ENCODE data around the gene SYCP2. TPM values are rescaled to one million over a fixed set of nuclear protein-coding genes. Genes with fewer than 3 reads are reported as not detected.

The SYCP2 gene
- polyA plus RNA-seq, 1 of the 3 experiments (the other 2 are of a cell fraction): 0.76 TPM

DNA sequence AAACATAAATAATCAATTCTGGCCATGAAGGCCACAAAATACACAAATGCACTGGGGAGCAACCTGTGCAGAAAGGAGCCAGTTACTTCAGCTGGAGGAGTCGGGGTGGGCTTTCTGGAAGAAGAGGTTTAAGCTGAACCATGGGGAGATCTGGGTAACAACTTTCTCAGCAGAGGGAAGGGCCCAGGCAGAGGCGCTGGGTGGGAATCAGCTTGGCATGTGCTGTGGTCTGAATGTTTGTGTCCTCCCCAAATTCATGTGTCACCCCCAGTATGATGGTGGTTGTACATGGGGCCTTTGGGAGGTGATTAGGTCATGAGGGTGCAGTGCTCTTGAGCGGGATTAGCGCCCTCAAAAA, 107.9 kb downstream of the SYCP2 start:
- POLR2A ChIA-PET: no interaction called here
- Histone ChIP-seq H3K79me2 (ENCODE audit: insufficient read depth) (no peaks in the 10 kb centered on the region), H3K4me1 (ENCODE audit: control insufficient read depth in 1 of 2, insufficient read depth in 2 of 2, low read depth in 1 of 2, low read length in 1 of 2) (peaks cover 0 to 13% of the 10 kb centered on the region in 2 experiments; a peak in 1 of 4 replicates), H3K9me2 (no peaks in the 10 kb centered on the region), H3K4me3 (ENCODE audit: low read depth in 2 of 2, low read length in 1 of 2) (no peak overlapping the region), H4K20me1 (ENCODE audit: insufficient read depth) (no peaks in the 10 kb centered on the region), H3K27ac (ENCODE audit: low read depth in 2 of 2, low read length in 1 of 2) (no peak overlapping the region), H3F3A (replicated peaks; ENCODE audit: insufficient read depth) (no peaks in the 10 kb centered on the region), H3K9me3 (no peaks in the 10 kb centered on the region), H2AFZ (ENCODE audit: low read depth) (no peak overlapping the region), H3K36me3 (replicated peaks in 1 of 2; ENCODE audit: control insufficient read depth in 1 of 2, insufficient read depth in 2 of 2, low read length in 1 of 2) (no peaks in the 10 kb centered on the region), H3K4me2 (no peak overlapping the region), H3K9ac (no peak overlapping the region), H3K27me3 (ENCODE audit: insufficient read depth) (no peaks in the 10 kb centered on the region)
- CTCF ChIA-PET: no interaction called here
- TF ChIP-seq FOXM1 (IDR thresholded peaks at IDR 0.05; ENCODE audit: low read depth) (no peak), ZBTB33 (IDR thresholded peaks at IDR 0.05; ENCODE audit: borderline replicate concordance, low read depth) (no peak), TEAD4 (IDR thresholded peaks at IDR 0.05; ENCODE audit: borderline replicate concordance, insufficient read depth) (no peak), RXRA (IDR thresholded peaks at IDR 0.05; ENCODE audit: borderline replicate concordance, low read depth) (no peak), EP300 (IDR thresholded peaks at IDR 0.05; ENCODE audit: borderline replicate concordance in 1 of 2, low read depth in 1 of 2, low read length in 1 of 2) (no peak), GABPA (IDR thresholded peaks at IDR 0.05; ENCODE audit: low read depth) (no peak), JUND (IDR thresholded peaks at IDR 0.05) (no peak), PBX3 (IDR thresholded peaks at IDR 0.05) (no peak), RFX5 (IDR thresholded peaks at IDR 0.05; ENCODE audit: low read length) (no peak)
- 51% methylated on average over 4 of the region's 4 CpGs for WGBS (ENCODE audit: low lambda C conversion rate)
- DNase-seq: no peak

DNA sequence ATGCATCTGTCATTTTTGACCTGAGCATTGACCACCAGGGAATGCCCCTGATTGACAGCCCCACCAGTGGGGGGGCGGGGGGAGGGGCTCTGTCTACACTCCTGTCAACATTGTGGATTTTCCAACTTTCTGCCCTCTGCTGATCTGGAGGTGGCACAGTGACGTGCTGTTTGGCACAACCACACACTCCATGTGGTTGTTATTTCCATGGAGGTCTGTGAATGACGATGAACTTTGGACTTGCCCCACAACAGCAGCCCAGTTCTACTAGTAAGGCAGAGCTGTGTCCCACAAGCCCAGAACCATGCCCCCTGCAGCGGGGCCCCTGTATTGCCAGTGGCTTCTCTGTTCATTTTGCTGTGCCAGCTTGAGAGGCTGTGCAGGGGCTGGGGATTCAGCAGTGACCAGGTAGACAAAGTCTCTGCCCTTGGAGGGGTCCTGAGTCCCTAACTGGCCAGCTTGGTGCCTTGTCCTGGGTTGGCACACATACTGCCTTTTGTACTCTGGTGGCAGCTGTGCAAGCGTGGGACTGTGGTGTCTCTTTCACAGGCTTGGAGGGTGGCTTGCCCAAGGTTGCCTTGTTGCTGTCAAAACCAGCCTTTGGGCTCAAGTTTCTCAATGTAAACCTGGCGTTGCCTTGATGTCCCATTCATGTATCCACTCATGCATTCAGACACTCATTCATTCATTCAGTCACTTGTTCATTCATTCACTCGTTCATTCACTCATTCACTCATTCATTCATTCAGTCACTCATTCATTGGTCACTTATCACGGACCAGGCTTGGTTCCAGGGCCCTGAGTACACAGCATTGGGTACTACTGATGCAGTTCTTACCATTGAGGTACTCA, 108.5 kb downstream of the SYCP2 start:
- Histone ChIP-seq H3K27ac (ENCODE audit: low read depth in 2 of 2, low read length in 1 of 2) (no peak overlapping the region), H3K4me2 (no peak overlapping the region), H4K20me1 (ENCODE audit: insufficient read depth) (no peaks in the 10 kb centered on the region), H3K36me3 (replicated peaks in 1 of 2; ENCODE audit: control insufficient read depth in 1 of 2, insufficient read depth in 2 of 2, low read length in 1 of 2) (no peaks in the 10 kb centered on the region), H3K27me3 (ENCODE audit: insufficient read depth) (no peaks in the 10 kb centered on the region), H3K9me3 (no peaks in the 10 kb centered on the region), H3K4me3 (ENCODE audit: low read depth in 2 of 2, low read length in 1 of 2) (no peak overlapping the region), H3K9me2 (no peaks in the 10 kb centered on the region), H3K79me2 (ENCODE audit: insufficient read depth) (no peaks in the 10 kb centered on the region), H3K4me1 (ENCODE audit: control insufficient read depth in 1 of 2, insufficient read depth in 2 of 2, low read depth in 1 of 2, low read length in 1 of 2) (peaks cover 0 to 13% of the 10 kb centered on the region in 2 experiments; a peak in 1 of 4 replicates), H2AFZ (ENCODE audit: low read depth) (no peak overlapping the region), H3K9ac (no peak overlapping the region), H3F3A (replicated peaks; ENCODE audit: insufficient read depth) (no peaks in the 10 kb centered on the region)
- TF ChIP-seq, protein P1, sequence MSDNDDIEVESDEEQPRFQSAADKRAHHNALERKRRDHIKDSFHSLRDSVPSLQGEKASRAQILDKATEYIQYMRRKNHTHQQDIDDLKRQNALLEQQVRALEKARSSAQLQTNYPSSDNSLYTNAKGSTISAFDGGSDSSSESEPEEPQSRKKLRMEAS (IDR thresholded peaks at IDR 0.05; ENCODE audit: low read depth): no peak
- TF ChIP-seq POLR2AphosphoS5 (IDR thresholded peaks at IDR 0.05; ENCODE audit: low read depth, low read length): no peak
- peak; percentile 6 for DNase-seq
- POLR2A ChIA-PET: no interaction called here
- CTCF ChIA-PET: interaction anchor here (1.3 to 2.1 kb wide), 2 partner anchors 25 to 41 kb away, joined by 4 to 8 read pairs; no protein-coding TSS in a partner anchor
- WGBS (ENCODE audit: low lambda C conversion rate): 39% methylated on average over 7 of the region's 8 CpGs
